ENCODE data around the gene ALG13. TPM values are rescaled to one million over a fixed set of nuclear protein-coding genes. Genes with fewer than 3 reads are reported as not detected.

ALG13 gene
- total RNA-seq, 2 experiments from 2014 or later: 51.9 to 53.3 TPM

- DNase-seq (no peak), ATAC-seq (no peak)
- H3K36me3 Mint-ChIP-seq (ENCODE audit: low read depth): peaks cover 39% of the 10 kb centered on the region
- POLR2A ChIA-PET: no interaction called here
- no peaks in the 10 kb centered on the region for H3K27me3 Mint-ChIP-seq
- CTCF ChIA-PET: no interaction called here
- no peak for TF ChIP-seq CTCF (IDR thresholded peaks at IDR 0.05)
- no peak overlapping the region for H3K4me3 Mint-ChIP-seq
- intact Hi-C loops (cut with micrococcal nuclease): no loop called here
- no peak overlapping the region for H3K27ac Mint-ChIP-seq
- H3K9me3 Mint-ChIP-seq: no peaks in the 10 kb centered on the region
- no peaks in the 10 kb centered on the region for H3K4me1 Mint-ChIP-seq (ENCODE audit: low read depth)
These were observed 62.3 kb downstream of the ALG13 start for GRCh38 chrX:111743316-111743715.

- no peak overlapping the region for H3K4me3 Mint-ChIP-seq
These were observed 75.5 kb downstream of the ALG13 start for GRCh38 chrX:111756486-111756885.

GRCh38 chrX:111759686-111760085 is 78.7 kb downstream of the ALG13 start:
- POLR2A ChIA-PET: no interaction called here
- no peak for DNase-seq
- CTCF ChIA-PET: interaction anchor here (0.7 kb wide), 1 partner anchor 45 kb away, joined by 3 read pairs; no protein-coding TSS in a partner anchor
- no peaks in the 10 kb centered on the region for H3K9me3 Mint-ChIP-seq
- H3K4me1 Mint-ChIP-seq (ENCODE audit: low read depth): peaks cover 14% of the 10 kb centered on the region
- TF ChIP-seq CTCF (IDR thresholded peaks at IDR 0.05): no peak
- no peak for ATAC-seq
- no peaks in the 10 kb centered on the region for H3K27me3 Mint-ChIP-seq
- no peak overlapping the region for H3K4me3 Mint-ChIP-seq
- no peak overlapping the region for H3K27ac Mint-ChIP-seq
- intact Hi-C loops (cut with micrococcal nuclease): no loop called here
- peaks cover 48% of the 10 kb centered on the region for H3K36me3 Mint-ChIP-seq (ENCODE audit: low read depth)

More at GRCh38 chrX:111756486-111756885, 75.5 kb downstream of the ALG13 start:
- H3K36me3 Mint-ChIP-seq (ENCODE audit: low read depth): peaks cover 63% of the 10 kb centered on the region
- POLR2A ChIA-PET: no interaction called here
- ATAC-seq (no peak), DNase-seq (no peak)
- peaks cover 2% of the 10 kb centered on the region for H3K9me3 Mint-ChIP-seq
- CTCF ChIA-PET: no interaction called here
- H3K4me1 Mint-ChIP-seq (ENCODE audit: low read depth): peaks cover 5% of the 10 kb centered on the region
- no peak for TF ChIP-seq CTCF (IDR thresholded peaks at IDR 0.05)
- no peaks in the 10 kb centered on the region for H3K27me3 Mint-ChIP-seq
- intact Hi-C loops (cut with micrococcal nuclease): no loop called here
- H3K27ac Mint-ChIP-seq: no peak overlapping the region

- Mint-ChIP-seq H3K27me3 (no peaks in the 10 kb centered on the region), H3K27ac (peak overlapping the region; percentile 75), H3K36me3 (ENCODE audit: low read depth) (peaks cover 46% of the 10 kb centered on the region), H3K9me3 (no peaks in the 10 kb centered on the region), H3K4me1 (ENCODE audit: low read depth) (peaks cover 14% of the 10 kb centered on the region), H3K4me3 (no peak overlapping the region)
- intact Hi-C loops (cut with micrococcal nuclease): no loop called here
- ATAC-seq (no peak), DNase-seq (no peak)
- no peak for TF ChIP-seq CTCF (IDR thresholded peaks at IDR 0.05)
- ChIA-PET CTCF (no interaction called here), POLR2A (no interaction called here)
These were observed 80.7 kb downstream of the ALG13 start for GRCh38 chrX:111761578-111762135.

GRCh38 chrX:111778591-111778990 is 97.6 kb downstream of the ALG13 start:
- H3K9me3 Mint-ChIP-seq: no peaks in the 10 kb centered on the region
- no peak overlapping the region for H3K27ac Mint-ChIP-seq
- ChIA-PET POLR2A (no interaction called here), CTCF (no interaction called here)
- intact Hi-C loops (cut with micrococcal nuclease): no loop called here
- H3K36me3 Mint-ChIP-seq (ENCODE audit: low read depth): peaks cover 5% of the 10 kb centered on the region
- no peaks in the 10 kb centered on the region for H3K27me3 Mint-ChIP-seq
- H3K4me3 Mint-ChIP-seq: no peak overlapping the region
- no peak for ATAC-seq
- no peaks in the 10 kb centered on the region for H3K4me1 Mint-ChIP-seq (ENCODE audit: low read depth)
- TF ChIP-seq CTCF (IDR thresholded peaks at IDR 0.05): no peak
- no peak for DNase-seq
